Stimulated activated naive CD4-positive, alpha-beta T cell treated with Interleukin-2 at 50 U/mL for 16 hours (primary cell): ENCODE measurements around the gene PPCDC.

Source experiments
- DNase-seq: peaks from one replicate; lab custom pipeline; 2025; lab: John Stamatoyannopoulos, UW

PPCDC gene

DNA sequence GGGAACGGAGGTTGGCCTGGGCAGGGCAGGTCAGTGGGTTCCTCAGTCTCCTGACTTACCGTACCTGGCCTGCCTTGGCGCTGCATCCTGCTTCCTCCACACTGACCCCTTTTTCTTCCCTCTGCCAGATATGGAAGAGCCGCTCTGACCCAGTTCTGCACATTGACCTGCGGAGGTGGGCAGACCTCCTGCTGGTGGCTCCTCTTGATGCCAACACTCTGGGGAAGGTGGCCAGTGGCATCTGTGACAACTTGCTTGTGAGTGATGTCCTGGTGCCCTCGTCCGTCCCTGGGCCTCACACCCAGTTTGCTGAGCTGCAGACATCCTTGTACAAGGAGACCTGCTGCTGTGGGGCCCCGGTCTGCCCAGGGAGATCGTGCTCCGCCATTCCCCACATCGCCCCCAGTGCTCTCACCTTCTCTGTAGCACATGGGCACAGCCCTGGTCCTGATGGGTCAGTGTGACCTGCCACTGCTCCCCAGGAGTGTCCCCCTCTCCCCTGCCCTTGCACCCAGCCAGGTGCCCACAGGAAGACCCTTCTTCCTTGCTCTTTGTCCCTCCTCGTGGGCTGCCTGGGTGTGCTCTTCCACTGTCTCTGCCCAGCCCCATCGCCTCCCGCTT is 21.0 kb downstream of the PPCDC start:
- DNase-seq: no peak

DNA sequence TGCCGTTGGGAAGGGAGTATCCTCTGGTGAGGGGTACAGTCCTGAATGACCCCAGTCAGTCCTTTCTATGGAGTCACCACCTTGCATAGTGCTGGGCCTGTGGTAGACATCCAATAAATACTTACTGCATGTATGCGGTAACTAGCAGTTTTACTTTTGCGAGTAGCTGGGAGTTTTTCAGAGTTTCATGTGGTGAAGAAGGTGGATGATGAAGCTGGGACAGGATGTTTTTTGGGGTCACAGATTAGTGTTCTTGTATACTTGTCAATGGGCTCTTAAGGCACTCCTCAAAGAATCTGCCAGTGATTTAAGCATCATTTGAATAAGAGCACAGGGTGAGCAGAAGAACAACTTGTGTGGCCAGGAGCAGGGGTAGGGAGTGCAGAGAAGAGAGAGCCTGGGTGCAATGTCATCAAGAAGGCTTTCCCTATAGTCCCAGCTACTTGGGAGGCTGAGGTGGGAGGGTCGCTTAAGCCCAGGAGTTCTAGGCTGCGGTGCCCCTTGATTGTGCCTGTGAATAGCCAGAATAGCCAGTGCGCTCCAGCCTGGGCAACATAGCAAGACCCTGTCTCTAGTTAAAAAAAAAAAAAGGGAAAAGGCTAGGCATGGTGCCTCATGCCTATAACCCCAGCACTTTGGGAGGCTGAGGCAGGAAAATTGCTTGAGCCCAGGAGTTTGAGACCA is 22.1 kb downstream of the PPCDC start:
- no peak for DNase-seq

DNA sequence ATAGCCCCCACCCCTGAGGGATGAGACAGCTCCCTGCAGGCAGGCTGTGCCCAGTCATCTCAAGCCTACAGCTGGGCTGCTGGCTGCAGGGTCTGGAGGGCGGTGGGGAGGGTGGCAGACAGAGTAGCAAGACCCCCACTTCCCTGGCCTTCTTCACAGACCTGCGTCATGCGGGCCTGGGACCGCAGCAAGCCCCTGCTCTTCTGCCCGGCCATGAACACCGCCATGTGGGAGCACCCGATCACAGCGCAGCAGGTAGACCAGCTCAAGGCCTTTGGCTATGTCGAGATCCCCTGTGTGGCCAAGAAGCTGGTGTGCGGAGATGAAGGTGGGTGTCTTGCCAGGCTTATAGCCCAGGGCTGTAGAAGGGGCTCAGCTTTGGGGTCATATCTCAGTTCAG is 25.0 kb downstream of the PPCDC start:
- no peak for DNase-seq

DNA sequence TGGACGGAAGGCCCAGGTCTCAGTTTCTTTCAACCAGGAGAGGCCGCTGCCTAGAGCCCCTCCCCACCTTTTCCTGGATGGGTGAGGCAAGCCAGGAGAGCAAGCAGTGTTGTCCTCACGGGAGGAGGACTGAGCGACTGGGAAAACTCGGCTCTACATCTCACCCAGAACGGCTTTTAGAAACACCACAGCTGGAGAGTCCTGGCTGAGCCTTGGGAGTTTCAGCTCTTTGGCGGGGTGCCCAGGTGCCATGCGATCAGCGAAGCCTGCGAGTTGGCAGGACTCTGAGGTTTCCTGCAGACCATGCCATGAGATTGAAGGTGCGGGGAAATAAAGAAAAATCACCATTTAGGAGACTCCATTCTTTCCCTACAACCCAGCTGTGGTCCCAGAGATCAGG is 26.0 kb downstream of the PPCDC start:
- no peak for DNase-seq

DNA sequence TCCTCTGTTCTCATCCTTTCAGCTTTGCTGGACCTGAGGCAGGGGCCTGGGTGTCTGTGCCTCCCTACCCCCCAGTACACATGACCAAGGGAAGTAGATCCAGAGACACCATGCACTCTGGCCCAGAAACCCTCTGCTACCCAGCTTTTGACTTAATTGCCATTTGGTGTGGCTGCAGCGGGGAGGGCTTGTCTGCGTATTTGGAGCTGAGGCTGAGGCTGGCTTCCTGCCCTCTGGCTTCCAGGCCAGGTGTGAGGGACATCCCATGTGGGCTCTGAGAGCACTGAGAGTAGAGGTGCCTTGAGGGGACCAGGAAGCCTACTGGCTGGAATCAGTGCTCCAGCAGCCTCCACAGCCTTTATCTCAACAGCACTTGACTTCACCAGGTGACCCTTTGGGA is 26.9 kb downstream of the PPCDC start:
- no peak for DNase-seq

DNA sequence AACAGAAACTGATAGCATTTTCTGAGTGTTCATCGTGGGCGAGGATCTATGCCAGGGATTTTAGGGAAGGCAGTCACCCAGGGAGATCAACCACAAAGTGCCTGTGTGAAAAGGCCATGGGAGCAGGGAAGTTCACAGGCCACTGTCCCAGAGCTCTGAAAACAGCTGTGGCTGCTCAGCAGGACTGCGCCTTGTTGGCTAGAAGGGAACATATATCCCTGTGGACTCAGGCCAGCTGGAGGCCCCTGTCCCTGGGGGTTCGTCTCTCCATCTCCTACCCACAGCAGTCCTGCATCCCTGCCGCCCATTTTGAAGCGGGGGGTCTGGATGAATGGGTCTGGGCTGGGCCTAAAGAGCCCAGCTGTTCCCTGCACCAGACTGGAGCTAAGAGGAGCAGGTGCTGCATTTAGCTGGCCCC is 27.8 kb downstream of the PPCDC start:
- no peak for DNase-seq

DNA sequence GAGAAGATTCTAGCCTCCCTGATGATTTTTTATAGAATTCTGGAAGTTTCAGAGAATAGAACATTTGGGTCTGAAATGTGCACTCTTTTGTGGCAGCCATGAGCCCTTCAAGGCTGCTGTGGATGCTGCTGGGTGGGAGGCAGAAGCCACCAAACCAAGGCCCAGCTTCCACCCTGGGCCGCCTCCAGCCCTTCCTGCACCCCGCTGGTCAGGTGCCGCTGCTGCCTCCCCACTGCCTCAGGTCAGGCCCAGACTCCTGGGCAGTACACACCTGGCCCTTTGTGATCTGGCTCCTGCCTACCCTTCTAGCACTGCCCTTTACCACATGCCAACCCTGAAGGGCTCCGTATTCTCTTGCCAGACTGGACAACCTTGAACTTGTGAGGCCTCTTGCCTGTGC is 28.3 kb downstream of the PPCDC start:
- DNase-seq: no peak

DNA sequence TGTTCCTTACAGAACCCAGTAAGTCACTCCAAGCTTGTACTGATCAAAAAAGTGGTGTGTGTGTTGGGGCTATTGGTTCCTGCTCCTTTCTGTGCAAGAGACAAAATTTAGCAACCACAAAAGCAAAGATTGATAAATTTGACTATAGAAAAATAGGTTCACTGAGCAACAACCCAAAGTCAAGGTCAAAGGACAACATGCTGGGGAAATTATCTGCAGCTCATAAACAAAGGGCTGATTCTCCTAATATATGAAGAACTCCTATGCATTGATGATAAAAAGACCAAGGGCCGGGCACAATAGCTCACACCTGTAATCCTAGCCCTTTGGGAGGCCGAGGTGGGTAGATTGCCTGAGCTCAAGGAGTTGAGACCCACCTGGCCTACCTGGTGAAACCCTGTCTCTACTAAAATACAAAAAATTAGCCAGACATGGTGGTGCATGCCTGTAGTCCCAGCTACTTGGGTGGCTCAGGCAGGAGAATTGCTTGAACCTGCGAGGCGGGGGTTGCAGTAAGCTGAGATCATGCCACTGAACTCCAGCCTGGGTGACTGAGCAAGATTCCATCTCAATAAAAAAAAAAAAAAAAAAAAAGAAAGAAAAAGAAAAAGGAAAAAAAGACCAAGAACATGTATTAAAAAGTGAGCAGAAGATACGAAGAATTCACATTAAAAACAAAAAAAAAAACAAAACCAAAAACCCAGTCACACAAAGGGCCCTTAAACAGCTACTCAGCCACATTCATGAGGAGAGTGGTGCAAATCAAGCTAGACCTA is 29.8 kb downstream of the PPCDC start:
- no peak for DNase-seq

GRCh38 chr15:75053748-75054125 is 30.3 kb downstream of the PPCDC start:
- DNase-seq: no peak

- no peak for DNase-seq
Observed at GRCh38 chr15:75054172-75054897, 30.9 kb downstream of the PPCDC start.

- DNase-seq: no peak
Observed at GRCh38 chr15:75056036-75056435, 32.6 kb downstream of the PPCDC start.

- DNase-seq: no peak
Observed at GRCh38 chr15:75058127-75058905, 34.9 kb downstream of the PPCDC start.

- no peak for DNase-seq
Observed at GRCh38 chr15:75059607-75060006, 36.2 kb downstream of the PPCDC start.

GRCh38 chr15:75061272-75061671 is 37.9 kb downstream of the PPCDC start:
- DNase-seq: no peak

DNA sequence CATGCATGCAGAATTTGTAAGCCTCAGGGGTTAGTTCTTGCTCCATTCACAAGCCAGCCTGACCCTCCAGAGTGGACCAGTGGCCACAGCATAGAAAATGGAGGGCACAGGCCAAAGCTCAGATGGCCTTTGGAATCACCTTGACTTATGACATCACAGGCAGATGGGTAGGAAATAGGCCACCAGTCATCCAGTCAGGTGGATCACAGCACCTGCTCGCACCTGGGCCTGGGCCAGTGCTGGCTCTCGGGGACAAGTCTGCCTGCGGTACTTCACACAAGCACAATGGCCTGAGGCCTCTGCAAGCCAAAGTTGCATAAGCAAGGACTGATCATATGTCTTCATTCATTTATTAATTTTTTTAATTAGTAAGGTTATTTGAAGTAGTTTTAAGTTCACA is 39.3 kb downstream of the PPCDC start:
- DNase-seq: no peak

DNA sequence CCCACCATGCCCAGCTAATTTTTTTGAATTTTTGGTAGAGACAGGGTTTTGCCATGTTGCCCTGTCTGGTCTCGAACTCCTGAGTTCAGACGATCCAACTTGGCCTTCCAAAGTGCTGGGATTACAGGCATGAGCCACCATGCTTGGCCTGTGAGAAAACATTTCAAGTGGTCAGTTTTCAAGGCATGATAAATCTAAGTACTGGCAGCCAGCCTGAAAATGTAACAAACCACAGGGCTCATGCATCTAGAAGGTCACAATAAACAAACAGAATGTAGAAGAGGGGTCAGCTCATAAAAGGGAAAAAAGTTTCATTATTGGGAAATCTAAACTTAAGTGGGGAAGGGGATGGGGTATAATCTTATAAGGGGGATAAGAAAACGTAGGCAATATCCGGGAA is 39.9 kb downstream of the PPCDC start:
- DNase-seq: no peak

DNA sequence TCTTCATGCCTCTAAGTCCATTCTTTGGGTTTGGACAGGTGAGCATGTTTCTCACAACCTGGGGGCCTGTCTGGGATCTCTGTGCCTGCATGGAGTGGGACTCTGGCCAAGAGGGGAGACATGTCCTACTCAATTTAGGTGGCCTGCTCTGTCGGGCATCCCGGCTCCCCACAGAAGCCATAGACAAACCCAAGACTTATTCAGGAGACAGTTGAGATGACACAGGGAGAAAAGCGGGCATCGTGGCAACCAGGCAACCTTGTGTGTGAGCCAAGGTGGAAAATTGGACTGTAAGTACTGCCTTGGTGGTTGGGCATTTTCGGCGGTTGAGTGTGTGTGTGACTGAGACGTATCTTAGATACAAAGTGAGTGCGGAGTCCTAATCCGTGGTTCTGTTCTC is 40.5 kb downstream of the PPCDC start:
- DNase-seq: no peak

- DNase-seq: no peak
Observed at GRCh38 chr15:75064846-75065245, 41.5 kb downstream of the PPCDC start.

DNA sequence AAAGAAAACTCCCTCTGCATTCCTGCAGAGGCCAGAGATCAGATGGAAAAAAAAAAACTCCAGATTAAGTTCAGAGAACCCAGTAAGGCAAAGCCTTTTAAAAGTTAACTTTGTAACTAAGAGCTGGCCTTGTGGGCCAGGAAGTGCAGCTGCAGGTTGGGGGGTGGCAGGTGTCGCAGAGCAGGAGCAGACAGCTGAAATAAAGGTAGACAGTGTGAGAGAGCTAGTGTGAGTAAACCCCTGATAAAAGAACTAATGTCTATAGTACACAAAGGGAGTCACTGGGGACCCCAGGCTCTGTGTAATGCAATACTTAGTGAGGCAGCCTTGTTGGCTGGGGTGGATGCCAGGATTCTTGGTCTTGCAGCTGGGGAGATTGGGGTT is 42.1 kb downstream of the PPCDC start:
- DNase-seq: no peak

- DNase-seq: no peak
Observed at GRCh38 chr15:75065851-75066509, 42.6 kb downstream of the PPCDC start.

DNA sequence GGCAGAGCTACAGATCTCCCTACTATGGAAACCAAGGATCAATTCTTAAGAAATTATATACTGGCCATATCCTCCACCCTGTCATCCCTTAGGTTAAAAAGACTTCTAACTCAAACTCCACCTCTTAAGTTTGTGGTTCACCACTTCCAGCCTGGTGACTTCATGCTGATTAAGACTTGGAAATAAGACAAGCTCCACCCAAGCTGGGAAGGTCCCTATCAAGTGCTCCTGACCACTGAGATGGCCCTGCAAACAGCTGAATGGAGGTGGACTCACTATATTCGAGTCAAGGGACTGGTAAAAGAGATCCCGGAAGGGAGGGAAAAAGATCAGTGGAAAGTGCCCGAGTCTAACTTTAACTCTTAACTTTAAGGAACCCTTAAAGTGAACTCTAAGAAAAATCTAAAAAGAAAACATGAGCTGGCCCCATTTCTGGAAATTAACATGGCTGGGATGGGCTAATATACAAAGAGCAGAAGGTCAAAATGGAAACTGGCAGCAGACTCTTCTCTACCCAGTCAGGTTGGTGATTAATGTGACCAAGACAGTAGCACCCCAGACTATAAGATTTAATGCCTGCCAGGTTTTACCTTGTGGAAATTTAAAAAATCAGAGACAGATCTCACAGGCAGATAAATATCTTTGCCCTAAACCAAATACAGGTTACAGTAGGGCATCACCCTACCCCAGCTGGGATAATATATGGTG is 43.9 kb downstream of the PPCDC start:
- peak; percentile 9 for DNase-seq
